HEK293 (cell line): ENCODE measurements around the gene RORB.

Source experiments
- CTCF ChIA-PET: fragments of 350-600 bp; formaldehyde crosslinking; extraction: SDS; loops from one replicate; lab custom pipeline; 2021; ENCODE audit warnings: antibody characterized with exemption; lab: Yijun Ruan, JAX
- POLR2A ChIA-PET: fragments of 300-600 bp; formaldehyde crosslinking; extraction: SDS; loops from one replicate; lab custom pipeline; 2020; ENCODE audit warnings: antibody characterized with exemption, inconsistent platforms; lab: Yijun Ruan, JAX
- H3K27ac ChIP-seq: fragments of 200-500 bp; sonication (Bioruptor generic); 2 replicates; pipeline ENCODE4 v1.5.1; 2014; ENCODE audit warnings: low read depth, low read length, control low read depth, inconsistent platforms; ENCODE audit errors: extremely low read depth
- H3K36me3 ChIP-seq, 2 experiments: fragments of 200-500 bp in 1 of 2; sonication (Bioruptor generic) in 1 of 2; 1 replicate in 1 of 2; 2 replicates in 1 of 2; pipeline ENCODE4 v1.5.1; 2014 to 2017; ENCODE audit warnings: inconsistent platforms in 2 of 2, low read length in 2 of 2; ENCODE audit not compliant: control insufficient read depth in 2 of 2, insufficient read depth in 1 of 2
- H3K4me1 ChIP-seq: fragments of 200-500 bp; sonication (Bioruptor generic); 2 replicates; pipeline ENCODE4 v1.5.1; 2014; ENCODE audit warnings: mild to moderate bottlenecking, low read length, inconsistent platforms; ENCODE audit not compliant: control insufficient read depth, insufficient read depth
- H3K4me3 ChIP-seq: 2 replicates; pipeline ENCODE4 v1.5.1; 2011; ENCODE audit warnings: low read depth, mild to moderate bottlenecking, control low read depth, low read length, moderate library complexity
- H3K9me3 ChIP-seq: fragments of 200-500 bp; sonication (Bioruptor generic); 2 replicates; pipeline ENCODE4 v1.5.1; 2014; ENCODE audit warnings: low read depth, low read length, inconsistent platforms; ENCODE audit not compliant: control insufficient read depth, insufficient read depth
- FEZF1 ChIP-seq: fragments of 450-650 bp; formaldehyde crosslinking; IDR thresholded peaks from 2 replicates; pipeline ENCODE4 v1.5.1; 2016; ENCODE audit warnings: missing biosample characterization, missing genetic modification characterization
- GLI4 ChIP-seq: fragments of 450-650 bp; formaldehyde crosslinking; IDR thresholded peaks from 2 replicates; pipeline ENCODE4 v1.5.1; 2016; ENCODE audit warnings: missing biosample characterization, missing genetic modification characterization
- OVOL3 ChIP-seq: fragments of 450-650 bp; formaldehyde crosslinking; IDR thresholded peaks from 2 replicates; pipeline ENCODE4 v1.5.1; 2016; ENCODE audit warnings: missing biosample characterization, missing genetic modification characterization
- SETDB1 ChIP-seq: IDR thresholded peaks from one replicate; pipeline ENCODE4 v1.6.1; 2017; ENCODE audit warnings: mild to moderate bottlenecking, low read length, moderate library complexity, mixed read lengths; ENCODE audit not compliant: insufficient read length
- TCF7L2 ChIP-seq: IDR thresholded peaks from 2 replicates; pipeline ENCODE4 v1.6.1; 2011; ENCODE audit warnings: low read depth, mild to moderate bottlenecking, inconsistent platforms, low read length, moderate library complexity, borderline replicate concordance
- ZBTB20 ChIP-seq: fragments of 450-650 bp; formaldehyde crosslinking; IDR thresholded peaks from 2 replicates; pipeline ENCODE4 v1.5.1; 2016; ENCODE audit warnings: missing biosample characterization, missing genetic modification characterization
- ZNF138 ChIP-seq: fragments of 450-650 bp; formaldehyde crosslinking; IDR thresholded peaks from 2 replicates; pipeline ENCODE4 v1.5.1; 2016; ENCODE audit warnings: missing biosample characterization, missing genetic modification characterization, borderline replicate concordance
- ZNF211 ChIP-seq: fragments of 450-650 bp; formaldehyde crosslinking; IDR thresholded peaks from 2 replicates; pipeline ENCODE4 v1.5.1; 2016; ENCODE audit warnings: low read depth, missing biosample characterization, missing genetic modification characterization
- ZNF501 ChIP-seq: fragments of 450-650 bp; formaldehyde crosslinking; IDR thresholded peaks from 2 replicates; pipeline ENCODE4 v1.5.1; 2016; ENCODE audit warnings: missing biosample characterization, missing genetic modification characterization
- ZNF629 ChIP-seq: fragments of 450-650 bp; formaldehyde crosslinking; IDR thresholded peaks from 2 replicates; pipeline ENCODE4 v1.5.1; 2017; ENCODE audit warnings: missing biosample characterization, missing genetic modification characterization
- ZNF654 ChIP-seq: fragments of 450-650 bp; formaldehyde crosslinking; IDR thresholded peaks from 2 replicates; pipeline ENCODE4 v1.5.1; 2016; ENCODE audit warnings: low read depth, missing biosample characterization, missing genetic modification characterization
- ZXDB ChIP-seq: fragments of 450-650 bp; formaldehyde crosslinking; IDR thresholded peaks from 2 replicates; pipeline ENCODE4 v1.5.1; 2016; ENCODE audit warnings: missing biosample characterization, missing genetic modification characterization
- TF ChIP-seq, protein P1 (sequence below): fragments of 450-650 bp; formaldehyde crosslinking; IDR thresholded peaks from 2 replicates; pipeline ENCODE4 v1.5.1; 2016; ENCODE audit warnings: missing biosample characterization, missing genetic modification characterization
- TF ChIP-seq, protein P2 (sequence below): fragments of 450-650 bp; IDR thresholded peaks from 2 replicates; pipeline ENCODE4 v1.5.1; 2018; ENCODE audit warnings: missing biosample characterization, mild to moderate bottlenecking, missing genetic modification characterization
- TF ChIP-seq, protein P3 (sequence below): fragments of 450-650 bp; formaldehyde crosslinking; IDR thresholded peaks from 2 replicates; pipeline ENCODE4 v1.5.1; 2016; ENCODE audit warnings: missing biosample characterization, missing genetic modification characterization, borderline replicate concordance
- TF ChIP-seq, protein P4 (sequence below): fragments of 450-650 bp; formaldehyde crosslinking; IDR thresholded peaks from 2 replicates; pipeline ENCODE4 v1.5.1; 2016; ENCODE audit warnings: missing biosample characterization, missing genetic modification characterization
- TF ChIP-seq, protein P5 (sequence below): fragments of 450-650 bp; formaldehyde crosslinking; IDR thresholded peaks from 2 replicates; pipeline ENCODE4 v1.5.1; 2016; ENCODE audit warnings: missing biosample characterization, missing genetic modification characterization, low read depth

Gene RORB

DNA sequence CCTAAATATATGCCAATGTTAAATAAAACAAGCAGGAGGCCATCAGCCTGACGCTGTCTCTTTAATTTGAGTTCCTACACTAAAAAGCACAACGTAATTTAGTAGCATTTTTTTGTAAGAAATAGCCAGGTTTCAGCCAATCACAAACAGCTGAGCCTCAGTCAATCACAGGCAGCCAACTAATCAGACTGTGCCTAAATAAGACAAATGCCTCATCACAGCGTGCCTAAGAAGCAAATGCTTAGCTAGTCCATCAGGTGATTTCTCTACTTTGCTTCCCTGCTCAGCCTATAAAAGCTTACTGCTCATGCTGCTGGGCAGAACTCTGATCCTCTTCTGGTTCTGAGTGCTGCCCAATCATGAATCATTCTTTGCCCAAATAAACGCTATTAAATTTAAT, 38.3 kb upstream of the RORB start:
- CTCF ChIA-PET = no interaction called here
- POLR2A ChIA-PET = no interaction called here
- TF ChIP-seq, protein P1, sequence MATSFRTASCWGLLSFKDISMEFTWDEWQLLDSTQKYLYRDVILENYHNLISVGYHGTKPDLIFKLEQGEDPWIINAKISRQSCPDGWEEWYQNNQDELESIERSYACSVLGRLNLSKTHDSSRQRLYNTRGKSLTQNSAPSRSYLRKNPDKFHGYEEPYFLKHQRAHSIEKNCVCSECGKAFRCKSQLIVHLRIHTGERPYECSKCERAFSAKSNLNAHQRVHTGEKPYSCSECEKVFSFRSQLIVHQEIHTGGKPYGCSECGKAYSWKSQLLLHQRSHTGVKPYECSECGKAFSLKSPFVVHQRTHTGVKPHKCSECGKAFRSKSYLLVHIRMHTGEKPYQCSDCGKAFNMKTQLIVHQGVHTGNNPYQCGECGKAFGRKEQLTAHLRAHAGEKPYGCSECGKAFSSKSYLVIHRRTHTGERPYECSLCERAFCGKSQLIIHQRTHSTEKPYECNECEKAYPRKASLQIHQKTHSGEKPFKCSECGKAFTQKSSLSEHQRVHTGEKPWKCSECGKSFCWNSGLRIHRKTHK (tag by site-specific recombination) = no peak
- TF ChIP-seq FEZF1 (no peak), SETDB1 (no peak), OVOL3 (tag by site-specific recombination) (no peak), ZNF501 (tag by site-specific recombination) (no peak), TCF7L2 (no peak), ZXDB (tag by site-specific recombination) (no peak), ZNF138 (tag by site-specific recombination) (no peak), ZNF654 (tag by site-specific recombination) (no peak)
- TF ChIP-seq, protein P2, sequence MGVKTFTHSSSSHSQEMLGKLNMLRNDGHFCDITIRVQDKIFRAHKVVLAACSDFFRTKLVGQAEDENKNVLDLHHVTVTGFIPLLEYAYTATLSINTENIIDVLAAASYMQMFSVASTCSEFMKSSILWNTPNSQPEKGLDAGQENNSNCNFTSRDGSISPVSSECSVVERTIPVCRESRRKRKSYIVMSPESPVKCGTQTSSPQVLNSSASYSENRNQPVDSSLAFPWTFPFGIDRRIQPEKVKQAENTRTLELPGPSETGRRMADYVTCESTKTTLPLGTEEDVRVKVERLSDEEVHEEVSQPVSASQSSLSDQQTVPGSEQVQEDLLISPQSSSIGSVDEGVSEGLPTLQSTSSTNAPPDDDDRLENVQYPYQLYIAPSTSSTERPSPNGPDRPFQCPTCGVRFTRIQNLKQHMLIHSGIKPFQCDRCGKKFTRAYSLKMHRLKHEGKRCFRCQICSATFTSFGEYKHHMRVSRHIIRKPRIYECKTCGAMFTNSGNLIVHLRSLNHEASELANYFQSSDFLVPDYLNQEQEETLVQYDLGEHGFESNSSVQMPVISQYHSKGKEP = no peak

DNA sequence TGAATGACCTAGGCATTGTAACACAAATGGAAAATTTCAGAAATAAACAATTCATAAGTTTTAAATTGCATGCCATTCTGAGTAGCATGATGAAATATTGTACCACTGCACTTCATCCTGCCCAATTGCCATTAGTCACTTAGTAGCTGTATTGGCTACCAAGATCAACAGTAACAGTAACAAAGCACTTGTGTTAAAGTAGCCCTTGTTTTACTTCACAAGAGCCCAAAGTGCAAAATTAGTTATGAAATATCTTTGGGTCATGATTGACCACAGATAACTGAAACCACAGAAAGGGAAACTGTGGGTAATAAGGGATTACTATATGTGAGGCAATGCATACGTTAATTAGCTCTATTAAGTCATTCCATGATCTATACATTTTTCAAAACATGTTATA, 33.3 kb upstream of the RORB start:
- no peaks in the 10 kb centered on the region for H3K4me1 ChIP-seq
- no peak overlapping the region for H3K4me3 ChIP-seq
- TF ChIP-seq ZBTB20 (tag by site-specific recombination) (no peak), ZNF211 (tag by site-specific recombination) (no peak), GLI4 (tag by site-specific recombination) (no peak), OVOL3 (tag by site-specific recombination) (no peak), ZNF629 (tag by site-specific recombination) (no peak)
- TF ChIP-seq, protein P2 = no peak
- TF ChIP-seq, protein P3, sequence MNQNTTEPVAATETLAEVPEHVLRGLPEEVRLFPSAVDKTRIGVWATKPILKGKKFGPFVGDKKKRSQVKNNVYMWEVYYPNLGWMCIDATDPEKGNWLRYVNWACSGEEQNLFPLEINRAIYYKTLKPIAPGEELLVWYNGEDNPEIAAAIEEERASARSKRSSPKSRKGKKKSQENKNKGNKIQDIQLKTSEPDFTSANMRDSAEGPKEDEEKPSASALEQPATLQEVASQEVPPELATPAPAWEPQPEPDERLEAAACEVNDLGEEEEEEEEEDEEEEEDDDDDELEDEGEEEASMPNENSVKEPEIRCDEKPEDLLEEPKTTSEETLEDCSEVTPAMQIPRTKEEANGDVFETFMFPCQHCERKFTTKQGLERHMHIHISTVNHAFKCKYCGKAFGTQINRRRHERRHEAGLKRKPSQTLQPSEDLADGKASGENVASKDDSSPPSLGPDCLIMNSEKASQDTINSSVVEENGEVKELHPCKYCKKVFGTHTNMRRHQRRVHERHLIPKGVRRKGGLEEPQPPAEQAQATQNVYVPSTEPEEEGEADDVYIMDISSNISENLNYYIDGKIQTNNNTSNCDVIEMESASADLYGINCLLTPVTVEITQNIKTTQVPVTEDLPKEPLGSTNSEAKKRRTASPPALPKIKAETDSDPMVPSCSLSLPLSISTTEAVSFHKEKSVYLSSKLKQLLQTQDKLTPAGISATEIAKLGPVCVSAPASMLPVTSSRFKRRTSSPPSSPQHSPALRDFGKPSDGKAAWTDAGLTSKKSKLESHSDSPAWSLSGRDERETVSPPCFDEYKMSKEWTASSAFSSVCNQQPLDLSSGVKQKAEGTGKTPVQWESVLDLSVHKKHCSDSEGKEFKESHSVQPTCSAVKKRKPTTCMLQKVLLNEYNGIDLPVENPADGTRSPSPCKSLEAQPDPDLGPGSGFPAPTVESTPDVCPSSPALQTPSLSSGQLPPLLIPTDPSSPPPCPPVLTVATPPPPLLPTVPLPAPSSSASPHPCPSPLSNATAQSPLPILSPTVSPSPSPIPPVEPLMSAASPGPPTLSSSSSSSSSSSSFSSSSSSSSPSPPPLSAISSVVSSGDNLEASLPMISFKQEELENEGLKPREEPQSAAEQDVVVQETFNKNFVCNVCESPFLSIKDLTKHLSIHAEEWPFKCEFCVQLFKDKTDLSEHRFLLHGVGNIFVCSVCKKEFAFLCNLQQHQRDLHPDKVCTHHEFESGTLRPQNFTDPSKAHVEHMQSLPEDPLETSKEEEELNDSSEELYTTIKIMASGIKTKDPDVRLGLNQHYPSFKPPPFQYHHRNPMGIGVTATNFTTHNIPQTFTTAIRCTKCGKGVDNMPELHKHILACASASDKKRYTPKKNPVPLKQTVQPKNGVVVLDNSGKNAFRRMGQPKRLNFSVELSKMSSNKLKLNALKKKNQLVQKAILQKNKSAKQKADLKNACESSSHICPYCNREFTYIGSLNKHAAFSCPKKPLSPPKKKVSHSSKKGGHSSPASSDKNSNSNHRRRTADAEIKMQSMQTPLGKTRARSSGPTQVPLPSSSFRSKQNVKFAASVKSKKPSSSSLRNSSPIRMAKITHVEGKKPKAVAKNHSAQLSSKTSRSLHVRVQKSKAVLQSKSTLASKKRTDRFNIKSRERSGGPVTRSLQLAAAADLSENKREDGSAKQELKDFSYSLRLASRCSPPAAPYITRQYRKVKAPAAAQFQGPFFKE = no peak
- TF ChIP-seq, protein P4, sequence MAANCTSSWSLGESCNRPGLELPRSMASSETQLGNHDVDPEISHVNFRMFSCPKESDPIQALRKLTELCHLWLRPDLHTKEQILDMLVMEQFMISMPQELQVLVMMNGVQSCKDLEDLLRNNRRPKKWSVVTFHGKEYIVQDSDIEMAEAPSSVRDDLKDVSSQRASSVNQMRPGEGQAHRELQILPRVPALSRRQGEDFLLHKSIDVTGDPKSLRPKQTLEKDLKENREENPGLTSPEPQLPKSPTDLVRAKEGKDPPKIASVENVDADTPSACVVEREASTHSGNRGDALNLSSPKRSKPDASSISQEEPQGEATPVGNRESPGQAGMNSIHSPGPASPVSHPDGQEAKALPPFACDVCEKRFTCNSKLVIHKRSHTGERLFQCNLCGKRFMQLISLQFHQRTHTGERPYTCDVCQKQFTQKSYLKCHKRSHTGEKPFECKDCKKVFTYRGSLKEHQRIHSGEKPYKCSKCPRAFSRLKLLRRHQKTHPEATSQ (tag by site-specific recombination) = no peak
- TF ChIP-seq, protein P5, sequence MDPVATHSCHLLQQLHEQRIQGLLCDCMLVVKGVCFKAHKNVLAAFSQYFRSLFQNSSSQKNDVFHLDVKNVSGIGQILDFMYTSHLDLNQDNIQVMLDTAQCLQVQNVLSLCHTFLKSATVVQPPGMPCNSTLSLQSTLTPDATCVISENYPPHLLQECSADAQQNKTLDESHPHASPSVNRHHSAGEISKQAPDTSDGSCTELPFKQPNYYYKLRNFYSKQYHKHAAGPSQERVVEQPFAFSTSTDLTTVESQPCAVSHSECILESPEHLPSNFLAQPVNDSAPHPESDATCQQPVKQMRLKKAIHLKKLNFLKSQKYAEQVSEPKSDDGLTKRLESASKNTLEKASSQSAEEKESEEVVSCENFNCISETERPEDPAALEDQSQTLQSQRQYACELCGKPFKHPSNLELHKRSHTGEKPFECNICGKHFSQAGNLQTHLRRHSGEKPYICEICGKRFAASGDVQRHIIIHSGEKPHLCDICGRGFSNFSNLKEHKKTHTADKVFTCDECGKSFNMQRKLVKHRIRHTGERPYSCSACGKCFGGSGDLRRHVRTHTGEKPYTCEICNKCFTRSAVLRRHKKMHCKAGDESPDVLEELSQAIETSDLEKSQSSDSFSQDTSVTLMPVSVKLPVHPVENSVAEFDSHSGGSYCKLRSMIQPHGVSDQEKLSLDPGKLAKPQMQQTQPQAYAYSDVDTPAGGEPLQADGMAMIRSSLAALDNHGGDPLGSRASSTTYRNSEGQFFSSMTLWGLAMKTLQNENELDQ (tag by site-specific recombination) = no peak
- POLR2A ChIA-PET = no interaction called here
- H3K9me3 ChIP-seq = no peaks in the 10 kb centered on the region
- no peaks in the 10 kb centered on the region for H3K36me3 ChIP-seq
- H3K27ac ChIP-seq = no peak overlapping the region
- CTCF ChIA-PET = no interaction called here

More for the DNA sequence above, 38.3 kb upstream of the RORB start:
- Histone ChIP-seq H3K9me3 (no peaks in the 10 kb centered on the region), H3K27ac (no peak overlapping the region), H3K36me3 (no peaks in the 10 kb centered on the region), H3K4me1 (no peaks in the 10 kb centered on the region), H3K4me3 (no peak overlapping the region)
